Measurements from ENCODE around the gene PLCH2.

GRCh38 chr1:2479186-2479585 is 3.1 kb downstream of the PLCH2 start:
- TF ChIP-seq POLR2A (IDR thresholded peaks at IDR 0.05) (no peak), CTCF (IDR thresholded peaks at IDR 0.05) (no peak)

Data from transverse colon (tissue), 3 donors.